Breast epithelium (tissue), 3 donors: ENCODE data around the gene PROZ.

Source experiments
- POLR2AphosphoS5 ChIP-seq, 3 donors: sonication (generic); formaldehyde crosslinking; IDR thresholded peaks; one replicate each; pipeline ENCODE4 v1.6.1; 2017; ENCODE audit warnings: antibody characterized with exemption in 3 of 3
- TF ChIP-seq, protein P1 (sequence below), 3 donors: fragments of 450-650 bp; IDR thresholded peaks; one replicate each; pipeline ENCODE4 v1.5.1; 2016 to 2017; ENCODE audit warnings: antibody characterized with exemption in 3 of 3, mild to moderate bottlenecking in 3 of 3, moderate library complexity in 3 of 3

DNA sequence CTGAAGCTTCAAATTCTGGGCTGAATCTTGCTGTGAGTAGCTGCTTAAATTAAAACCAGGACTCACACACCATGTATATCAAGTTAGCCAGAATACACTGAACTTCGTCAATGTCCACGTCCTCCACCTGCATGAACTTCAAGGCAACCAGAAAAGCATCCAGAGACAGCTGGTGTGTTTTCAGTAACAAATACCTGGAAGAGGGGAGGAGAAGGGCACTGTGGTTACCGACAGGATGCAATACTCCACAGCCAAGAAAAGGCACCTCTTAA, 20.4 kb downstream of the PROZ start:
- TF ChIP-seq, protein P1, sequence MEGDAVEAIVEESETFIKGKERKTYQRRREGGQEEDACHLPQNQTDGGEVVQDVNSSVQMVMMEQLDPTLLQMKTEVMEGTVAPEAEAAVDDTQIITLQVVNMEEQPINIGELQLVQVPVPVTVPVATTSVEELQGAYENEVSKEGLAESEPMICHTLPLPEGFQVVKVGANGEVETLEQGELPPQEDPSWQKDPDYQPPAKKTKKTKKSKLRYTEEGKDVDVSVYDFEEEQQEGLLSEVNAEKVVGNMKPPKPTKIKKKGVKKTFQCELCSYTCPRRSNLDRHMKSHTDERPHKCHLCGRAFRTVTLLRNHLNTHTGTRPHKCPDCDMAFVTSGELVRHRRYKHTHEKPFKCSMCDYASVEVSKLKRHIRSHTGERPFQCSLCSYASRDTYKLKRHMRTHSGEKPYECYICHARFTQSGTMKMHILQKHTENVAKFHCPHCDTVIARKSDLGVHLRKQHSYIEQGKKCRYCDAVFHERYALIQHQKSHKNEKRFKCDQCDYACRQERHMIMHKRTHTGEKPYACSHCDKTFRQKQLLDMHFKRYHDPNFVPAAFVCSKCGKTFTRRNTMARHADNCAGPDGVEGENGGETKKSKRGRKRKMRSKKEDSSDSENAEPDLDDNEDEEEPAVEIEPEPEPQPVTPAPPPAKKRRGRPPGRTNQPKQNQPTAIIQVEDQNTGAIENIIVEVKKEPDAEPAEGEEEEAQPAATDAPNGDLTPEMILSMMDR (IDR thresholded peaks at IDR 0.05): no peak
- TF ChIP-seq POLR2AphosphoS5 (IDR thresholded peaks at IDR 0.05): no peak
